HG03520 (cell line): Measurements from ENCODE around the gene PTPRN2.
A peak's percentile ranks its signal among the peaks of the same experiment; 100 is the strongest.
"Not testable (repeated sequence)": the region's sequence is repeated elsewhere in the genome, so short reads cannot be mapped to it uniquely, and the experiment has no call there.

ENCODE experiments used
- ATAC-seq: cut with Tn5 transposase; IDR thresholded peaks from one replicate; pipeline ENCODE4 v1.9.1; 2021; ENCODE audit warnings: mild to moderate bottlenecking, moderate library complexity; ENCODE audit not compliant: unreplicated experiment

PTPRN2 gene

DNA sequence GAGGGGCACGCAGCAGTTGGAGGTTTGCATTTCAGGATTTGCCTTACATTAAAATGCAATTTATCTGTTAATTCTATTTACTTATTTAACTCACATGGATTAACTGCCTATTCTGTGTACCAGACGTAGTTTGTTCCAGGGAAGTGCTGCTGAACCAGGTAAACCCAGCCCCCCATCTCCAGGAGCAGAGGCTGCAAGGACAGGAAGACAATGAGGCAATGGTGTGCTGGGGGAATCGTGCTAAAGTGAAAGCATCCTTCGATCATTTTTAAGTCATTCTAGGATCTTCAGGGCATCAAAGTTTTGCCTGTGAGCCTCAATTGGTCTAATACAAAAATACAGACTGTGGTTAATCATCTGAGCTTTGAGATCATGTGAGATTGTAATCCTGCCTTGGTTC, 1084.4 kb downstream of the PTPRN2 start:
- no peak for ATAC-seq

GRCh38 chr7:157502701-157503111, 1084.9 kb downstream of the PTPRN2 start:
- no peak for ATAC-seq

GRCh38 chr7:157501581-157501980, 1086.0 kb downstream of the PTPRN2 start:
- no peak for ATAC-seq

GRCh38 chr7:157500989-157501540, 1086.6 kb downstream of the PTPRN2 start:
- not testable (repeated sequence) for ATAC-seq

DNA sequence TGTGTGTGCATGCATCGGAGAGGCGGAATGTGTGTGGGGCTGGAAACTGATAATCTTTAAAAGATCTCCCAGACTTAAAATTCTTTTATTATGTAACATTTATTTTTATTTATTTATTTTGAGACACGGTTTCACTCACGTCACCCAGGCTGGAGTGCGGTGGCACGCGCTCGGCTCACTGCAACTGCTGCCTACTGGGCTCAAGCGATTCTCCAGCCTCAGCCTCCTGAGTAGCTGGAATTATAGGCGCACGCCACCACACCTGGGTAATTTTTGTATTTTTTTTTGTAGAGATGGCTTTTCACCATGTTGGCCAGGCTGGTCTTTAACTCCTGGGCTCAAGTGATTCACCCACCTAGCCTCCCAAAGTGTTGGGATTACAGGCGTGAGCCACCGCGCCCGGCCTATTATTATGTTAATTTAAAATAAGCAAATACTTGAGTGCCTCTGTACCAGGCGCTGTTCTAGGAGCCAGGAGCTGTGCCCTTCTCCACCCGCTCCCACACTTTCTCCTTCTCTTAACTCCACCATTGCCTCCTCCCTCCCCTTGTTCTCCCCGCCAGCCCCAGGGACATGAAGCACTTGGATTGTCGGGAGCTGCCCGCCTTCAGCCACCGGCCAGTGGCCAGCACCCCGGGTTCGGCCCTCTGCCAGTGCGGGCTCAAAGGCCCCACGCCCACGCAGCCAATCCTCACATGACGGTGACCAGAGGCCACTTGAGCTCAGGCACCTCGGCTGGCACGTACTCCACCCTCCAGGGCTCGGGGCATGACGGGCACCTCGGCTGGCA, 1087.3 kb downstream of the PTPRN2 start:
- no peak for ATAC-seq

DNA sequence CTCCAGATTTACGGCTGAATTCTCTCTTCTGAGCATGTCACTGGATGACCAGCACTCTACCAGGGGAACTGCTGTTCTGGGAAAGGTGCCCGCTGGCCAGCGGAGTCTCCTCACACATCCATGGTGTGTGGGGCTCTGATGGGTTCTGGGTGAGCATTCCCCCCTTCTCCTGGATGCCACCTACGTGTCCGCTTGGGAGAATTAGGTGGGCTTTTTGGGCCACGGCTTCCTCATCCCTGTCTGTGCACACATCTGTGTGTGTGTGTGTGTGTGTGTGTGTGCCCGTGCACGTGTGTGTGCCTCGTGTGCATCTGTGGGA, 1087.8 kb downstream of the PTPRN2 start:
- ATAC-seq: no peak

- no peak for ATAC-seq
Observed at GRCh38 chr7:157499121-157499834, 1088.3 kb downstream of the PTPRN2 start.

- no peak for ATAC-seq
Observed at GRCh38 chr7:157498657-157499056, 1089.0 kb downstream of the PTPRN2 start.

- ATAC-seq: no peak
Observed at GRCh38 chr7:157497744-157498651, 1089.6 kb downstream of the PTPRN2 start.

DNA sequence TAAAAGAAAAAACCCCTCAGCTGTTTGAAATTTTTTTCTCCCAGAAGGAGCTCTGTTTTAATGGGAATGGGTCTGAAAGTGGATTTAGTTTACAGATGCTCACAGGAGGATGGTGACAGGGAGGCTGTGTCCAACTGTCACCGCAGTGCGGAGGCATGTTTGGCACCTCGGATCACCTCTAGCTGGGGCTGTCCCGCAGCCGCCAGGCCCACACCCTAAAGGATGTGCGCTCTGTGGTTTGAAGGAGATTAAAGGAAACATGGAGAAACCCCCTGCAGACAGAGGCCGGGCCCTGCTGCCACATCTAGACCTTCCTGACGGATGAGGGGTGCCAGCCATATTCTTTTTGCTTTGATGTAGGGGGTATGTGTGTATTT, 1090.3 kb downstream of the PTPRN2 start:
- ATAC-seq: no peak

DNA sequence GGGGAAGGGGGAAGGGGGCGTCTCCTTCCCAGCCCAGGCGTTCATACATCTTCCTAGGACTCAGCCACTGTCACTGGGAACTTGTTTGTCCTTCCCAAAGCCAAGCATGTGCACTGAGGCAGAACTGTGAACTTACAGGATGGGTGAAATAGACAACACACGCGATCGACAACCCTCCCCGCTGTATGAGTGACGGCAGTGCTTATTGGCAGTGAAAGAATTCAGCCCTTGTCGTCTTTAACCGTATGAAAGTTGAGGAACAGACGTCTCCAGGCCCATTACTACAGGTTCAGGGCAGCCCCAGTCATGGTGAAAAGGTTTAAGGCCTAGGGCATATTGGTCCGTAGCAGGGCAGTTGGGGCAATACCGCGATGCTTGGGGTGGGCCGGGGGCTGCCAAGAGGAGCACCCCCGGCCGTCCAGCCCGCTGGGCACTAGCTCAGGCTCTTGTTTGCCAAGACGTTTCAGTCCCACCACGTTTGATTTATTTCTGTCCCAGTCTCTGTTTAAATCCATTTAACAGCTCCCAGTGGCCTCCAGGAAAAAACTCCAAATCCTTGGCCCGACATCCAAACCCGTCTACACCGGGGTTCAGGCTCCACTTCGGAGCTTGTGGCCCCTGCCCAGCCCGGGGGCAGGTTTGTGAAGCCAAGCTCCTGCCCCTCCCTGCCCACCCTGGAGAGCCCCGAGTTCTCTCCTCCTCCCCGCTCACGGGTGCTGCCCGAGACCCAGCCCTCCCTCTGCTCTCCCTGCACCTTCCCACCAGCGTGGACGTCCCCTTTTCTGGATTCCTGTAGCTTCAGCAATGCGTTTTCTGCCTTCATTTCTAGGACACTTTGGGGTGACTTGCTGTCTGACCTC, 1091.0 kb downstream of the PTPRN2 start:
- ATAC-seq: no peak

GRCh38 chr7:157495594-157495993, 1092.0 kb downstream of the PTPRN2 start:
- ATAC-seq: peak; percentile 58

DNA sequence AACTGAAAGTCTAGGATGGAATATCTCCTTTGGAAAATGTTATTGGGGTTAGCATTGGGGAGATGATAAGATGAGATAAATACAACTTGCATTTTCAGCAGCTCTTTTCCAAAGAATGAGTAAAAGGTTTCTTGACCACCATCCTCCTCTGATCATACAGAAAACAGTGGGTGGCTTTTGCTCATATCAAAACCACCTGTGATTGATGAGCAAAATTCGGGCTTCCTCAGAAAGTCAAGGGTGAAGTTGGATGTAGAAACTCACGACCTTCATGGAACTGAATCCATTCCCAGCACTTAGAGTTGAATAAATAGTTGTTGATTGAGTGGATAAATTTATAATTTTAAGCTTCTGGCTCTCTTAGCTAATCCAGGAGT, 1092.5 kb downstream of the PTPRN2 start:
- ATAC-seq: no peak

GRCh38 chr7:157494506-157495176, 1093.0 kb downstream of the PTPRN2 start:
- ATAC-seq: no peak

DNA sequence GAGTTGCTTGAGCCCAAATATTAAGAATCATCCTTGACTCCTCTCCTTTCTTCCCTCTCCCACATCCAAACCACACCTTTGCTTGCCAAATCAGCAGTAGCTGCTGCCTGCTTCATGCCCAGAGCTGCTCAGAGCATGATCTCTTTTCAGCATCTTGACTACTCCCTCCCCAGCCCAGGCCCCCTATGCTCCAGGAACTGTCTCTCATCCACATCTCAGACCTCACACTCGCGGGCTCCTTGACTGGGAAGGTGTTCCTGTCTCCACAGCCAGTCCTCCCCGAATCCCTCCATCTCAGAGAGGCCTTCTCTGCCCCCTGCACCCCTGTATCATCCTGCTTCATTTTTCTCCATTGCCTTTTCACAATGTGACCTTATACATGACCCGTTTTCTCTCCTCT, 1093.8 kb downstream of the PTPRN2 start:
- ATAC-seq: no peak

- no peak for ATAC-seq
Observed at GRCh38 chr7:157493017-157493416, 1094.6 kb downstream of the PTPRN2 start.

DNA sequence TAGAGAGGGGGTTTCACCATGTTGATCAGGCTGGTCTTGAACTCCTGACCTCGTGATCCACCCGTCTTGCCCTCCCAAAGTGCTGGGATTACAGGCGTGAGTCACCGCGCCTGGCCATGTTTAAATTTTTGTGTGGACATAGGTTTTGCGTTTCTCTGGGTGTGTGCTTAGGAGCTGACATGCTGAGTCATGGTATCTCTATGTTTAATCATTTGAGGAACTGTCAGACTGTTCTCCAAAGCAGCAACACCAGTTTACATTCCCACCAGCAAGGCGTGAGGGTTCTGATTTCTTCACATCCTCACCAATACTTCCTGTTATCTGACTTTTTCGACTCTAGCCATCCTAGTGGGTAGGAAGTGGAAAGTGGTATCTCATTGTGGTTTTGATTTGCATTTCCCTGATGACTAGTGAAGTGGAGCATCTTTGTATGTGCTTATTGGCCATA, 1097.1 kb downstream of the PTPRN2 start:
- ATAC-seq: no peak

DNA sequence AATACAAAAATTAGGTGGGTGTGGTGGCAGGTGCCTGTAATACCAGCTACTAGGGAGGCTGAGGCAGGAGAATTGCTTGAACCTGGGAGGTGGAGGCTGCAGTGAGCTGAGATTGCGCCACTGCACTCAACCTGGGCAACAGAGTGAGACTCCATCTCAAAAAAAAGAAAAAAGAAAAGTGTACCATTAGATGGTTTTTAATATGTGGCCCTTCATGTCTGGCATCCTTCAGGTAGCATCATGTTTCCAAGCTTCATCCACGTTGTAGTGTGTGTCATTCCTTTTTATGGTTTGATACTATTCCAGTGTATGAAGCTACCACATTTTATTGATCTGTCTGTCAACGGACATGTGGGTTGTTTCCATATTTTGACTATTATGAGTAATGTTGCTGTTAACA, 1097.8 kb downstream of the PTPRN2 start:
- not testable (repeated sequence) for ATAC-seq
